OCI-LY7 (cell line): ENCODE measurements around the gene PTPRCAP. TPM values are rescaled to one million over a fixed set of nuclear protein-coding genes. Genes with fewer than 3 reads are reported as not detected.

Experiments used
- BruUV-seq: library from RNA; stranded (reverse); fragments of 400-500 nt; replicated peaks from 2 replicates; lab custom pipeline; 2021; lab: Mats Ljungman, UMichigan
- CTCF ChIA-PET: fragments of 300-600 bp; sonication (Branson Sonifier 250); formaldehyde crosslinking; loops from one replicate; lab custom pipeline; 2022; ENCODE audit warnings: antibody characterized with exemption; ENCODE audit not compliant: unreplicated experiment; lab: Charles Lee
- POLR2A ChIA-PET: fragments of 300-600 bp; sonication (Branson Sonifier 250); formaldehyde crosslinking; loops from one replicate; lab custom pipeline; 2022; ENCODE audit warnings: antibody characterized with exemption; lab: Charles Lee
- DNase-seq: peaks from one replicate; pipeline ENCODE4 v3.0.0-alpha.2; 2015; ENCODE audit warnings: low spot score
- H2AFZ ChIP-seq: fragments of 200-600 bp; sonication (generic), shearing (Covaris generic); 2 replicates; pipeline ENCODE4 v1.6.1; 2014; ENCODE audit warnings: mild to moderate bottlenecking, antibody characterized with exemption, low read length, moderate library complexity
- H3K27ac ChIP-seq: fragments of 200-600 bp; sonication (generic); 2 replicates; pipeline ENCODE4 v1.5.1; 2014; ENCODE audit warnings: mixed run types, low read depth, mild to moderate bottlenecking, moderate library complexity, low read length, inconsistent platforms; ENCODE audit not compliant: poor library complexity, severe bottlenecking
- H3K36me3 ChIP-seq: fragments of 200-600 bp; sonication (generic); 2 replicates; pipeline ENCODE4 v1.6.1; 2014; ENCODE audit warnings: mild to moderate bottlenecking, antibody characterized with exemption, low read length, moderate library complexity, mixed read lengths; ENCODE audit not compliant: insufficient read depth
- H3K4me1 ChIP-seq: fragments of 200-600 bp; sonication (generic); 2 replicates; pipeline ENCODE4 v1.5.1; 2014; ENCODE audit warnings: mild to moderate bottlenecking, low read length; ENCODE audit not compliant: insufficient read depth, poor library complexity, severe bottlenecking
- H3K4me2 ChIP-seq: fragments of 200-600 bp; sonication (generic); 2 replicates; pipeline ENCODE4 v1.6.1; 2014; ENCODE audit warnings: mild to moderate bottlenecking, low read length
- H3K4me3 ChIP-seq: fragments of 200-600 bp; sonication (generic); 2 replicates; pipeline ENCODE4 v1.5.1; 2014; ENCODE audit warnings: mild to moderate bottlenecking, low read depth, low read length; ENCODE audit not compliant: poor library complexity, severe bottlenecking
- H3K79me2 ChIP-seq: fragments of 200-600 bp; sonication (generic); 2 replicates; pipeline ENCODE4 v1.6.1; 2016; ENCODE audit warnings: low read depth, mild to moderate bottlenecking, low read length, moderate library complexity, mixed read lengths; ENCODE audit not compliant: insufficient read depth
- H3K9me2 ChIP-seq: fragments of 200-600 bp; sonication (generic); 2 replicates; pipeline ENCODE4 v1.6.1; 2016; ENCODE audit warnings: mild to moderate bottlenecking, low read length, mixed read lengths; ENCODE audit not compliant: insufficient read depth
- H3K9me3 ChIP-seq: fragments of 200-600 bp; sonication (generic); 2 replicates; pipeline ENCODE4 v1.6.1; 2014; ENCODE audit warnings: mild to moderate bottlenecking, mixed run types, low read length, mixed read lengths
- H4K20me1 ChIP-seq: fragments of 200-600 bp; sonication (generic); 2 replicates; pipeline ENCODE4 v1.6.1; 2014; ENCODE audit warnings: mild to moderate bottlenecking, antibody characterized with exemption, low read length, moderate library complexity, mixed read lengths; ENCODE audit not compliant: insufficient read depth
- CTCF ChIP-seq: fragments of 200-600 bp; sonication (generic); conservative IDR thresholded peaks from 2 replicates; pipeline ENCODE4 v1.5.1; 2014; ENCODE audit warnings: mild to moderate bottlenecking, antibody characterized with exemption, low read length, moderate library complexity, mixed read lengths
- EZH2phosphoT487 ChIP-seq: fragments of 200-600 bp; sonication (generic); IDR thresholded peaks from 2 replicates; pipeline ENCODE4 v1.6.1; 2018; ENCODE audit warnings: low read depth, borderline replicate concordance, mild to moderate bottlenecking, mixed run types, antibody characterized with exemption, low read length, moderate library complexity, mixed read lengths
- intact Hi-C: fragments of 100-400 bp; cut with micrococcal nuclease; formaldehyde crosslinking; loops from one replicate; pipeline ENCODE4 v1.10.0; 2022; ENCODE audit not compliant: unreplicated experiment
- total RNA-seq, 2 experiments: library from RNA; depleted of rRNA in 1 of 2; stranded (reverse); fragments of >200 nt in 1 of 2; shearing (Covaris generic) in 1 of 2; gene quantifications; 2 replicates each; pipeline ENCODE4 v1.2.3, GENCODE V29; 2014 to 2022

PTPRCAP gene
- total RNA-seq, 2 experiments from 2014 or later = 129 to 212 TPM

GRCh38 chr11:67442504-67443404 is 5.3 kb upstream of the PTPRCAP start:
- TF ChIP-seq EZH2phosphoT487 (no peak), CTCF (no peak)
- Histone ChIP-seq H3K36me3 (peaks cover 9% of the 10 kb centered on the region; the same call in 1 of the 2 replicates), H3K4me3 (peak overlapping the region; percentile 69), H3K4me2 (peak overlapping the region; percentile 82), H2AFZ (no peak overlapping the region), H3K9me3 (no peaks in the 10 kb centered on the region), H4K20me1 (no peaks in the 10 kb centered on the region), H3K9me2 (no peaks in the 10 kb centered on the region), H3K27ac (peak overlapping the region; percentile 94), H3K79me2 (peaks cover 4% of the 10 kb centered on the region; the same call in 1 of the 2 replicates), H3K4me1 (peaks cover 93% of the 10 kb centered on the region)
- BruUV-seq = no TSS peak
- ChIA-PET POLR2A (interaction anchor here (0.6 to 1.4 kb wide), 6 partner anchors 16 to 43 kb away, joined by 3 to 6 read pairs (median 3); no protein-coding TSS in a partner anchor), CTCF (interaction anchor here (0.6 kb wide), 1 partner anchor 39 kb away, joined by 3 read pairs; the partner anchor contains the start of gene TBC1D10C)
- peak; percentile 29 for DNase-seq
- intact Hi-C loops = loop anchor here (1.0 to 2.0 kb wide), 2 partner anchors 26 to 42 kb away; no protein-coding TSS in a partner anchor

GRCh38 chr11:67441731-67442351 is 4.4 kb upstream of the PTPRCAP start:
- H3K79me2 ChIP-seq = peaks cover 10% of the 10 kb centered on the region; the same call in 1 of the 2 replicates
- no peaks in the 10 kb centered on the region for H4K20me1 ChIP-seq
- H3K9me2 ChIP-seq = no peaks in the 10 kb centered on the region
- CTCF ChIA-PET = no interaction called here
- TF ChIP-seq CTCF = no peak
- no peak for TF ChIP-seq EZH2phosphoT487
- intact Hi-C loops = loop anchor here (2.0 kb wide), 1 partner anchor 43 kb away; no protein-coding TSS in a partner anchor
- POLR2A ChIA-PET = interaction anchor here (0.8 kb wide), 1 partner anchor 41 kb away, joined by 3 read pairs; the partner anchor contains the start of gene PPP1CA
- H3K4me1 ChIP-seq = peaks cover 86% of the 10 kb centered on the region
- DNase-seq = peak; percentile 65
- no peak overlapping the region for H2AFZ ChIP-seq
- peaks cover 13% of the 10 kb centered on the region for H3K36me3 ChIP-seq
- H3K4me2 ChIP-seq = peak overlapping the region; percentile 82
- peak overlapping the region; percentile 69 for H3K4me3 ChIP-seq
- no TSS peak for BruUV-seq
- peak overlapping the region; percentile 94 for H3K27ac ChIP-seq
- no peaks in the 10 kb centered on the region for H3K9me3 ChIP-seq
